ENCODE data around the gene POU2AF3. TPM values are rescaled to one million over a fixed set of nuclear protein-coding genes. Genes with fewer than 3 reads are reported as not detected.

Gene POU2AF3
- total RNA-seq, 2 donors from 2014 or later: 2.0 to 2.8 TPM

- intact Hi-C loops (cut with DNase I): no loop called here
- no peak for DNase-seq (ENCODE audit: low spot score)
Measured at GRCh38 chr11:111347002-111347722, 48.8 kb downstream of the POU2AF3 start.

- no peak for DNase-seq (ENCODE audit: low spot score)
- intact Hi-C loops (cut with DNase I): no loop called here
Measured at GRCh38 chr11:111347723-111348115, 49.4 kb downstream of the POU2AF3 start.

GRCh38 chr11:111348147-111348546 is 49.8 kb downstream of the POU2AF3 start:
- DNase-seq (ENCODE audit: low spot score): no peak
- intact Hi-C loops (cut with DNase I): no loop called here

GRCh38 chr11:111349191-111349695 is 50.9 kb downstream of the POU2AF3 start:
- intact Hi-C loops (cut with DNase I): no loop called here

GRCh38 chr11:111350811-111351210 is 52.5 kb downstream of the POU2AF3 start:
- intact Hi-C loops (cut with DNase I): no loop called here
- no peak for DNase-seq (ENCODE audit: low spot score)

More at GRCh38 chr11:111349191-111349695, 50.9 kb downstream of the POU2AF3 start:
- no peak for DNase-seq (ENCODE audit: low spot score)

GRCh38 chr11:111351374-111352055 is 53.2 kb downstream of the POU2AF3 start:
- no peak for DNase-seq (ENCODE audit: low spot score)
- intact Hi-C loops (cut with DNase I): no loop called here

- intact Hi-C loops (cut with DNase I): no loop called here
- no peak for DNase-seq (ENCODE audit: low spot score)
Measured at GRCh38 chr11:111352231-111352746, 53.9 kb downstream of the POU2AF3 start.

- intact Hi-C loops (cut with DNase I): no loop called here
- no peak for DNase-seq (ENCODE audit: low spot score)
Measured at GRCh38 chr11:111352935-111353710, 54.8 kb downstream of the POU2AF3 start.

GRCh38 chr11:111353776-111354600 is 55.6 kb downstream of the POU2AF3 start:
- intact Hi-C loops (cut with DNase I): no loop called here

GRCh38 chr11:111354601-111354891 is 56.2 kb downstream of the POU2AF3 start:
- no peak for DNase-seq (ENCODE audit: low spot score)
- intact Hi-C loops (cut with DNase I): no loop called here

More at GRCh38 chr11:111353776-111354600, 55.6 kb downstream of the POU2AF3 start:
- DNase-seq (ENCODE audit: low spot score): no peak

GRCh38 chr11:111355101-111355500 is 56.8 kb downstream of the POU2AF3 start:
- intact Hi-C loops (cut with DNase I): no loop called here
- DNase-seq (ENCODE audit: low spot score): no peak

- intact Hi-C loops (cut with DNase I): no loop called here
- no peak for DNase-seq (ENCODE audit: low spot score)
Measured at GRCh38 chr11:111355956-111356659, 57.8 kb downstream of the POU2AF3 start.

GRCh38 chr11:111356660-111357048 is 58.3 kb downstream of the POU2AF3 start:
- intact Hi-C loops (cut with DNase I): no loop called here
- DNase-seq (ENCODE audit: low spot score): no peak

- intact Hi-C loops (cut with DNase I): no loop called here
- DNase-seq (ENCODE audit: low spot score): no peak
Measured at GRCh38 chr11:111357150-111358037, 59.0 kb downstream of the POU2AF3 start.

Data from posterior vena cava (tissue), 2 donors.